ENCODE data around the gene CHST13.
A peak's percentile ranks its signal among the peaks of the same experiment; 100 is the strongest.

CHST13 gene

GRCh38 chr3:126496894-126497850 lies 26.8 kb upstream of the CHST13 start:
- no peaks in the 10 kb centered on the region for H3K9me3 Mint-ChIP-seq
- DNase-seq (no peak), ATAC-seq (peak; percentile 15)
- no peak overlapping the region for H3K4me3 Mint-ChIP-seq
- peaks cover 14% of the 10 kb centered on the region for H3K4me1 Mint-ChIP-seq
- H3K27ac Mint-ChIP-seq: peak overlapping the region; percentile 81 to 96
- H3K27me3 Mint-ChIP-seq: no peaks in the 10 kb centered on the region

- Mint-ChIP-seq H3K9me3 (no peaks in the 10 kb centered on the region), H3K27me3 (no peaks in the 10 kb centered on the region)
- no peak for ATAC-seq
Measured at GRCh38 chr3:126497956-126498355, 26.0 kb upstream of the CHST13 start.

GRCh38 chr3:126498461-126498860 lies 25.5 kb upstream of the CHST13 start:
- no peaks in the 10 kb centered on the region for H3K9me3 Mint-ChIP-seq
- peak overlapping the region in 1 of 2 donors; percentile 31 for H3K4me3 Mint-ChIP-seq
- peak overlapping the region in 1 of 2 donors; percentile 97 for H3K27ac Mint-ChIP-seq
- ATAC-seq (peak; percentile 31), DNase-seq (no peak)
- H3K4me1 Mint-ChIP-seq: peaks cover 14% of the 10 kb centered on the region
- no peaks in the 10 kb centered on the region for H3K27me3 Mint-ChIP-seq

More at GRCh38 chr3:126497956-126498355, 26.0 kb upstream of the CHST13 start:
- no peak for DNase-seq
- H3K27ac Mint-ChIP-seq: no peak overlapping the region
- H3K4me1 Mint-ChIP-seq: peaks cover 14% of the 10 kb centered on the region
- H3K4me3 Mint-ChIP-seq: no peak overlapping the region

GRCh38 chr3:126498929-126499328 lies 25.0 kb upstream of the CHST13 start:
- peaks cover 14% of the 10 kb centered on the region for H3K4me1 Mint-ChIP-seq
- peak overlapping the region; percentile 91 to 97 for H3K27ac Mint-ChIP-seq
- no peaks in the 10 kb centered on the region for H3K9me3 Mint-ChIP-seq
- peak; percentile 55 for ATAC-seq
- no peaks in the 10 kb centered on the region for H3K27me3 Mint-ChIP-seq
- no peak for DNase-seq
- H3K4me3 Mint-ChIP-seq: peak overlapping the region; percentile 31 to 54

- Mint-ChIP-seq H3K27ac (peak overlapping the region in 1 of 2 donors; percentile 66), H3K4me3 (no peak overlapping the region), H3K9me3 (no peaks in the 10 kb centered on the region), H3K4me1 (peaks cover 14% of the 10 kb centered on the region), H3K27me3 (no peaks in the 10 kb centered on the region)
- DNase-seq (no peak), ATAC-seq (no peak)
Measured at GRCh38 chr3:126499401-126499800, 24.6 kb upstream of the CHST13 start.

GRCh38 chr3:126500016-126500415 lies 23.9 kb upstream of the CHST13 start:
- DNase-seq (no peak), ATAC-seq (no peak)
- H3K27me3 Mint-ChIP-seq: no peaks in the 10 kb centered on the region

GRCh38 chr3:126501054-126501453 lies 22.9 kb upstream of the CHST13 start:
- no peaks in the 10 kb centered on the region for H3K27me3 Mint-ChIP-seq
- peaks cover 14% of the 10 kb centered on the region for H3K4me1 Mint-ChIP-seq
- no peak overlapping the region for H3K27ac Mint-ChIP-seq
- ATAC-seq (no peak), DNase-seq (no peak)
- no peak overlapping the region for H3K4me3 Mint-ChIP-seq
- H3K9me3 Mint-ChIP-seq: no peaks in the 10 kb centered on the region

More at GRCh38 chr3:126500016-126500415, 23.9 kb upstream of the CHST13 start:
- Mint-ChIP-seq H3K27ac (peak overlapping the region in 1 of 2 donors; percentile 81), H3K4me3 (no peak overlapping the region), H3K9me3 (no peaks in the 10 kb centered on the region), H3K4me1 (peaks cover 14% of the 10 kb centered on the region)

GRCh38 chr3:126501736-126502135 lies 22.2 kb upstream of the CHST13 start:
- DNase-seq: no peak
- no peak overlapping the region for H3K27ac Mint-ChIP-seq
- peaks cover 14% of the 10 kb centered on the region for H3K4me1 Mint-ChIP-seq
- ATAC-seq: no peak
- no peaks in the 10 kb centered on the region for H3K9me3 Mint-ChIP-seq
- no peak overlapping the region for H3K4me3 Mint-ChIP-seq
- no peaks in the 10 kb centered on the region for H3K27me3 Mint-ChIP-seq

- ATAC-seq (no peak), DNase-seq (no peak)
- Mint-ChIP-seq H3K27ac (no peak overlapping the region), H3K9me3 (no peaks in the 10 kb centered on the region), H3K4me3 (no peak overlapping the region), H3K27me3 (no peaks in the 10 kb centered on the region), H3K4me1 (peaks cover 7% of the 10 kb centered on the region)
Measured at GRCh38 chr3:126502656-126503055, 21.3 kb upstream of the CHST13 start.

- ATAC-seq (no peak), DNase-seq (no peak)
- Mint-ChIP-seq H3K27me3 (no peaks in the 10 kb centered on the region), H3K27ac (no peak overlapping the region), H3K4me1 (peaks cover 5% of the 10 kb centered on the region), H3K9me3 (no peaks in the 10 kb centered on the region), H3K4me3 (no peak overlapping the region)
Measured at GRCh38 chr3:126503701-126504100, 20.3 kb upstream of the CHST13 start.

GRCh38 chr3:126507886-126508285 lies 16.1 kb upstream of the CHST13 start:
- ATAC-seq (no peak), DNase-seq (no peak)
- H3K9me3 Mint-ChIP-seq: no peaks in the 10 kb centered on the region
- H3K27me3 Mint-ChIP-seq: no peaks in the 10 kb centered on the region
- H3K4me1 Mint-ChIP-seq: no peaks in the 10 kb centered on the region
- H3K4me3 Mint-ChIP-seq: no peak overlapping the region
- no peak overlapping the region for H3K27ac Mint-ChIP-seq

GRCh38 chr3:126508564-126508964 lies 15.4 kb upstream of the CHST13 start:
- H3K4me1 Mint-ChIP-seq: no peaks in the 10 kb centered on the region
- H3K27ac Mint-ChIP-seq: no peak overlapping the region
- ATAC-seq (no peak), DNase-seq (no peak)
- H3K4me3 Mint-ChIP-seq: no peak overlapping the region
- H3K9me3 Mint-ChIP-seq: no peaks in the 10 kb centered on the region
- H3K27me3 Mint-ChIP-seq: no peaks in the 10 kb centered on the region

- no peak overlapping the region for H3K4me3 Mint-ChIP-seq
- no peaks in the 10 kb centered on the region for H3K9me3 Mint-ChIP-seq
- ATAC-seq (no peak), DNase-seq (no peak)
- no peaks in the 10 kb centered on the region for H3K4me1 Mint-ChIP-seq
- H3K27me3 Mint-ChIP-seq: no peaks in the 10 kb centered on the region
- no peak overlapping the region for H3K27ac Mint-ChIP-seq
Measured at GRCh38 chr3:126509597-126510307, 14.2 kb upstream of the CHST13 start.

GRCh38 chr3:126510308-126510910 lies 13.5 kb upstream of the CHST13 start:
- Mint-ChIP-seq H3K27me3 (no peaks in the 10 kb centered on the region), H3K27ac (no peak overlapping the region), H3K4me1 (no peaks in the 10 kb centered on the region), H3K9me3 (no peaks in the 10 kb centered on the region), H3K4me3 (no peak overlapping the region)
- no peak for ATAC-seq
- no peak for DNase-seq

- no peak overlapping the region for H3K27ac Mint-ChIP-seq
- no peak for DNase-seq
- no peaks in the 10 kb centered on the region for H3K27me3 Mint-ChIP-seq
- no peak overlapping the region for H3K4me3 Mint-ChIP-seq
- no peaks in the 10 kb centered on the region for H3K9me3 Mint-ChIP-seq
- no peak for ATAC-seq
- H3K4me1 Mint-ChIP-seq: no peaks in the 10 kb centered on the region
Measured at GRCh38 chr3:126511291-126511690, 12.7 kb upstream of the CHST13 start.

- no peaks in the 10 kb centered on the region for H3K27me3 Mint-ChIP-seq
- DNase-seq (no peak), ATAC-seq (no peak)
- H3K4me3 Mint-ChIP-seq: no peak overlapping the region
- no peaks in the 10 kb centered on the region for H3K4me1 Mint-ChIP-seq
- H3K9me3 Mint-ChIP-seq: no peaks in the 10 kb centered on the region
- H3K27ac Mint-ChIP-seq: no peak overlapping the region
Measured at GRCh38 chr3:126512026-126512425, 11.9 kb upstream of the CHST13 start.
